Endometrial microvascular endothelial cells (primary cell): ENCODE data around the gene DLGAP4. TPM values are rescaled to one million over a fixed set of nuclear protein-coding genes. Genes with fewer than 3 reads are reported as not detected.

Source experiments
- in situ Hi-C: cut with HindIII; loops from 2 replicates; pipeline ENCODE4 v1.10.0; 2017; ENCODE audit warnings: low sequenced_read_pairs, low pct_unique_long_range_greater_than_20kb; ENCODE audit errors: inconsistent ontology term
- total RNA-seq: library from RNA; depleted of rRNA; stranded (reverse); fragments of >200 nt; gene quantifications from one replicate; pipeline ENCODE4 v1.2.3, GENCODE V29; 2015; ENCODE audit errors: inconsistent ontology term

The DLGAP4 gene
- total RNA-seq, 1 donor from 2014 or later: 26.4 TPM

- in situ Hi-C loops: no loop called here
Measured at GRCh38 chr20:36460648-36461599, 154.8 kb downstream of the DLGAP4 start.

- in situ Hi-C loops: no loop called here
Measured at GRCh38 chr20:36461600-36462439, 155.7 kb downstream of the DLGAP4 start.

- in situ Hi-C loops: no loop called here
Measured at GRCh38 chr20:36462440-36463211, 156.5 kb downstream of the DLGAP4 start.

GRCh38 chr20:36463212-36464061, 157.3 kb downstream of the DLGAP4 start:
- in situ Hi-C loops: no loop called here

- in situ Hi-C loops: no loop called here
Measured at GRCh38 chr20:36465109-36466080, 159.3 kb downstream of the DLGAP4 start.

- in situ Hi-C loops: no loop called here
Measured at GRCh38 chr20:36466089-36466488, 159.9 kb downstream of the DLGAP4 start.

- in situ Hi-C loops: no loop called here
Measured at GRCh38 chr20:36467076-36467999, 161.2 kb downstream of the DLGAP4 start.

GRCh38 chr20:36468149-36469000, 162.2 kb downstream of the DLGAP4 start:
- in situ Hi-C loops: no loop called here

GRCh38 chr20:36469973-36470372, 163.8 kb downstream of the DLGAP4 start:
- in situ Hi-C loops: no loop called here

- in situ Hi-C loops: no loop called here
Measured at GRCh38 chr20:36471885-36472636, 165.9 kb downstream of the DLGAP4 start.

- in situ Hi-C loops: no loop called here
Measured at GRCh38 chr20:36472637-36473090, 166.5 kb downstream of the DLGAP4 start.

- in situ Hi-C loops: no loop called here
Measured at GRCh38 chr20:36473164-36473563, 167.0 kb downstream of the DLGAP4 start.

- in situ Hi-C loops: no loop called here
Measured at GRCh38 chr20:36474563-36474962, 168.4 kb downstream of the DLGAP4 start.

GRCh38 chr20:36475054-36475453, 168.9 kb downstream of the DLGAP4 start:
- in situ Hi-C loops: loop anchor here (25.0 kb wide), 1 partner anchor 162 kb away; the partner anchor contains the start of gene SLA2
